ENCODE data around the gene PCGF2.

The PCGF2 gene

DNA sequence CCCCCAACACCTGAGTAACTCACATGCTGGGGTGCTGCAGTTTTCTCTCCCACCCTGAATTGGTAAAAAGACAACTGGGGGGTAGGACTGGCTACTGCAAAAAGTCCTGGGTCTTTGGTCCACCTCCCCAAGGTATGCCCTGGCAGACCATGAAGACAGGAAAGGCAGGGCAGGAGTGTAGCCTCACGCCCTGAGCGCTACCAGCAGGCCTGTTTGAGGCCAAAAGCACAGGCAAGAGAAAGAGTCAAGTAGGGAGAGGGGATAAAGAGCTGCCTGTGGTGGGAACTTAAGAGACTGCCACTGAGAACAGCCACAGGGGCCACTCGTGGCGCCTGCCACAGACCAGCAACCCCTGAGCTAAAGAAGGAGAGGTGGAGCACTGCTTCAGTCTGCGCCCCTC is 18.2 kb upstream of the PCGF2 start (continued):
- TF ChIP-seq ZNF548 (tag by site-specific recombination; IDR thresholded peaks at IDR 0.05) (no peak), ZNF311 (tag by site-specific recombination; IDR thresholded peaks at IDR 0.05; ENCODE audit: borderline replicate concordance) (no peak), ZFP3 (tag by site-specific recombination; IDR thresholded peaks at IDR 0.05; ENCODE audit: low read depth) (no peak), GLIS2 (tag by site-specific recombination; IDR thresholded peaks at IDR 0.05) (no peak), ZNF530 (tag by site-specific recombination; IDR thresholded peaks at IDR 0.05; ENCODE audit: low read depth) (no peak), ZFP41 (tag by site-specific recombination; IDR thresholded peaks at IDR 0.05; ENCODE audit: borderline replicate concordance) (no peak), ZNF146 (tag by site-specific recombination; IDR thresholded peaks at IDR 0.05) (no peak)

- Histone ChIP-seq H3K27ac (ENCODE audit: extremely low read depth, low read depth, low read length) (peak overlapping the region; percentile 25; the same call in 1 of the 2 replicates), H3K4me1 (ENCODE audit: control insufficient read depth, insufficient read depth, low read length) (no peaks in the 10 kb centered on the region), H3K36me3 (ENCODE audit: control insufficient read depth in 2 of 2, insufficient read depth in 1 of 2, low read length in 2 of 2) (peaks cover 68 to 92% of the 10 kb centered on the region in 2 experiments), H3K9me3 (ENCODE audit: control insufficient read depth, insufficient read depth, low read depth, low read length) (no peaks in the 10 kb centered on the region), H3K4me3 (ENCODE audit: low read depth, low read length) (no peak overlapping the region)
- ChIA-PET POLR2A (interaction anchor here (0.7 to 1.4 kb wide), 3 partner anchors 10 to 391 kb away, joined by 3 to 5 read pairs (median 3); partner anchors contain the start of gene PSMB3), CTCF (interaction anchor here (0.7 to 2.2 kb wide), 10 partner anchors 9 to 482 kb away, joined by 3 to 7 read pairs (median 4); partner anchors contain the start of gene PIP4K2B)
- no peak for TF ChIP-seq ZNF610 (tag by site-specific recombination; IDR thresholded peaks at IDR 0.05; ENCODE audit: borderline replicate concordance)
- peak; percentile 65 for TF ChIP-seq ZNF600 (tag by site-specific recombination; IDR thresholded peaks at IDR 0.05)
These were observed 14.1 kb upstream of the PCGF2 start for GRCh38 chr17:38762231-38762630.

DNA sequence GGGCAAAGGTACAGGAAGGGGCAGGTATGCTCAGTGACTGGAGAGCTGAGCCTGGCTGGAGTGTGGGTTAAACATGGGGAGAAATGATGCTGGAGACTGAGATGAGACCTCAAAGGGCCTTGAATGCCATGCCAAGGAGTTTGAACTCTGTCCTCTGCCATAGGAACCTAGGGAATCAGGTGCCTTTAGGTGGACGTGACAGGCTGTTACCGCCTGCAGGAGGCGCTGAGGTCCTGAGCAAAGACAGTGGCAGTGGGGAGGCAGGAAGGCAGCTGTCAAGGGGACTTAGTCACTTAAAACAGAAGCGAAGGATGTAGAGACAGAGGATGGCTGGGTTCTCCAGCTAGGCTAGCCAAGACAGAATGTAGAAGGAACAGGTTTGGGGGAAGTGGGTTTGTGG is 13.5 kb upstream of the PCGF2 start:
- Histone ChIP-seq H3K4me1 (ENCODE audit: control insufficient read depth, insufficient read depth, low read length) (no peaks in the 10 kb centered on the region), H3K9me3 (ENCODE audit: control insufficient read depth, insufficient read depth, low read depth, low read length) (no peaks in the 10 kb centered on the region), H3K4me3 (ENCODE audit: low read depth, low read length) (no peak overlapping the region), H3K27ac (ENCODE audit: extremely low read depth, low read depth, low read length) (no peak overlapping the region), H3K36me3 (ENCODE audit: control insufficient read depth in 2 of 2, insufficient read depth in 1 of 2, low read length in 2 of 2) (peaks cover 70 to 92% of the 10 kb centered on the region in 2 experiments)
- ChIA-PET CTCF (interaction anchor here (0.6 to 2.2 kb wide), 18 partner anchors 8 to 483 kb away, joined by 3 to 7 read pairs (median 4); partner anchors contain the start of gene PIP4K2B), POLR2A (interaction anchor here (0.6 to 1.3 kb wide), 3 partner anchors 9 to 438 kb away, joined by 3 to 4 read pairs (median 3); partner anchors contain the start of gene PSMB3)
- TF ChIP-seq ZNF560 (tag by site-specific recombination; IDR thresholded peaks at IDR 0.05; ENCODE audit: borderline replicate concordance) (no peak), ZNF140 (tag by site-specific recombination; IDR thresholded peaks at IDR 0.05) (no peak), ZNF148 (tag by site-specific recombination; IDR thresholded peaks at IDR 0.05; ENCODE audit: borderline replicate concordance) (no peak), ZFP41 (tag by site-specific recombination; IDR thresholded peaks at IDR 0.05; ENCODE audit: borderline replicate concordance) (no peak), ZNF175 (tag by site-specific recombination; IDR thresholded peaks at IDR 0.05) (no peak), ZNF580 (tag by site-specific recombination; IDR thresholded peaks at IDR 0.05) (no peak), ZNF792 (tag by site-specific recombination; IDR thresholded peaks at IDR 0.05) (no peak), GLI4 (tag by site-specific recombination; IDR thresholded peaks at IDR 0.05) (peak; percentile 93), ZBTB20 (tag by site-specific recombination; IDR thresholded peaks at IDR 0.05) (no peak), ZNF133 (tag by site-specific recombination; IDR thresholded peaks at IDR 0.05) (no peak), ZNF777 (tag by site-specific recombination; IDR thresholded peaks at IDR 0.05; ENCODE audit: borderline replicate concordance) (no peak), ZNF221 (tag by site-specific recombination; IDR thresholded peaks at IDR 0.05; ENCODE audit: borderline replicate concordance) (no peak), ZNF548 (tag by site-specific recombination; IDR thresholded peaks at IDR 0.05) (no peak), ZNF654 (tag by site-specific recombination; IDR thresholded peaks at IDR 0.05; ENCODE audit: low read depth) (peak; percentile 48), PBX3 (CRISPR knock-in tag; IDR thresholded peaks at IDR 0.05) (no peak), ZSCAN30 (tag by site-specific recombination; IDR thresholded peaks at IDR 0.05) (no peak), ZNF426 (tag by site-specific recombination; IDR thresholded peaks at IDR 0.05) (no peak), ZNF449 (tag by site-specific recombination; IDR thresholded peaks at IDR 0.05) (no peak), MEIS1 (CRISPR knock-in tag; IDR thresholded peaks at IDR 0.05; ENCODE audit: borderline replicate concordance) (no peak), ZNF704 (tag by site-specific recombination; IDR thresholded peaks at IDR 0.05) (no peak)
